Measurements from ENCODE around the gene RPA3. TPM values are rescaled to one million over a fixed set of nuclear protein-coding genes. Genes with fewer than 3 reads are reported as not detected.

Gene RPA3
- total RNA-seq, 1 experiment from 2014 or later: 87.5 TPM

GRCh38 chr7:7699970-7700369 is 18.4 kb downstream of the RPA3 start:
- Histone ChIP-seq H3K9ac (ENCODE audit: low read length) (no peak overlapping the region), H3K4me2 (ENCODE audit: low read length) (no peak overlapping the region), H3K36me3 (ENCODE audit: control insufficient read depth in 1 of 2, insufficient read depth in 2 of 2, low read length in 2 of 2) (no peaks in the 10 kb centered on the region), H3K4me3 (replicated peaks in 1 of 2; ENCODE audit: low read depth in 1 of 2, low read length in 2 of 2) (no peak overlapping the region), H3K4me1 (ENCODE audit: control insufficient read depth in 1 of 2, insufficient read depth in 2 of 2, low read length in 2 of 2) (peaks cover 21 to 29% of the 10 kb centered on the region in 2 experiments), H3K27ac (ENCODE audit: low read depth, low read length) (no peak overlapping the region), H2AFZ (ENCODE audit: low read depth, low read length, poor library complexity, severe bottlenecking) (no peak overlapping the region), H4K20me1 (ENCODE audit: insufficient read depth) (no peaks in the 10 kb centered on the region), H3K9me3 (ENCODE audit: control insufficient read depth in 1 of 2, insufficient read depth in 1 of 2, low read depth in 1 of 2, low read length in 2 of 2) (no peaks in the 10 kb centered on the region), H3K9me2 (ENCODE audit: insufficient read depth) (no peaks in the 10 kb centered on the region), H3K27me3 (ENCODE audit: insufficient read depth, low read length) (no peaks in the 10 kb centered on the region), H3K79me2 (ENCODE audit: insufficient read depth, low read length) (no peaks in the 10 kb centered on the region)
- ChIA-PET POLR2A (no interaction called here), CTCF (no interaction called here), RAD21 (ENCODE audit: low non-redundant PET in 1 of 2, low total read pairs in 2 of 2, uncharacterized antibody in 2 of 2, unreplicated experiment in 2 of 2) (no interaction called here)
- no peak for ATAC-seq
- TF ChIP-seq ZNF274 (IDR thresholded peaks at IDR 0.05; ENCODE audit: low read depth, low read length) (no peak), EZH2 (IDR thresholded peaks at IDR 0.05) (no peak), JUND (IDR thresholded peaks at IDR 0.05) (no peak), POLR2A (IDR thresholded peaks at IDR 0.05; ENCODE audit: borderline replicate concordance, extremely low read depth, insufficient read depth, insufficient read length) (no peak)
- BruUV-seq (replicated peaks): no TSS peak
- DNase-seq (ENCODE audit: low read depth, low spot score): no peak
- intact Hi-C loops (cut with micrococcal nuclease): no loop called here

- CTCF ChIA-PET: no interaction called here
- intact Hi-C loops (cut with micrococcal nuclease): no loop called here
- H3K4me2 ChIP-seq (ENCODE audit: low read length): no peak overlapping the region
- TF ChIP-seq ELF1 (IDR thresholded peaks at IDR 0.05; ENCODE audit: borderline replicate concordance, low read depth) (no peak), SIN3A (IDR thresholded peaks at IDR 0.05; ENCODE audit: low read depth) (no peak), RAD21 (IDR thresholded peaks at IDR 0.05; ENCODE audit: low read depth) (no peak), CTCF (IDR thresholded peaks at IDR 0.05 in 2 of 3, conservative IDR thresholded peaks at IDR 0.05 in 1 of 3; ENCODE audit: borderline replicate concordance in 1 of 3, insufficient read depth in 1 of 3, low read depth in 2 of 3, low read length in 2 of 3) (no peak), SRF (IDR thresholded peaks at IDR 0.05; ENCODE audit: low read depth) (no peak), POLR2A (IDR thresholded peaks at IDR 0.05; ENCODE audit: borderline replicate concordance, extremely low read depth, insufficient read depth, insufficient read length) (no peak), JUND (IDR thresholded peaks at IDR 0.05) (no peak), FOSL1 (IDR thresholded peaks at IDR 0.05; ENCODE audit: low read depth) (no peak), ZNF274 (IDR thresholded peaks at IDR 0.05; ENCODE audit: low read depth, low read length) (no peak), EGR1 (IDR thresholded peaks at IDR 0.05; ENCODE audit: low read depth) (no peak), CBX3 (IDR thresholded peaks at IDR 0.05; ENCODE audit: low read depth) (no peak)
- TF ChIP-seq, protein P1, sequence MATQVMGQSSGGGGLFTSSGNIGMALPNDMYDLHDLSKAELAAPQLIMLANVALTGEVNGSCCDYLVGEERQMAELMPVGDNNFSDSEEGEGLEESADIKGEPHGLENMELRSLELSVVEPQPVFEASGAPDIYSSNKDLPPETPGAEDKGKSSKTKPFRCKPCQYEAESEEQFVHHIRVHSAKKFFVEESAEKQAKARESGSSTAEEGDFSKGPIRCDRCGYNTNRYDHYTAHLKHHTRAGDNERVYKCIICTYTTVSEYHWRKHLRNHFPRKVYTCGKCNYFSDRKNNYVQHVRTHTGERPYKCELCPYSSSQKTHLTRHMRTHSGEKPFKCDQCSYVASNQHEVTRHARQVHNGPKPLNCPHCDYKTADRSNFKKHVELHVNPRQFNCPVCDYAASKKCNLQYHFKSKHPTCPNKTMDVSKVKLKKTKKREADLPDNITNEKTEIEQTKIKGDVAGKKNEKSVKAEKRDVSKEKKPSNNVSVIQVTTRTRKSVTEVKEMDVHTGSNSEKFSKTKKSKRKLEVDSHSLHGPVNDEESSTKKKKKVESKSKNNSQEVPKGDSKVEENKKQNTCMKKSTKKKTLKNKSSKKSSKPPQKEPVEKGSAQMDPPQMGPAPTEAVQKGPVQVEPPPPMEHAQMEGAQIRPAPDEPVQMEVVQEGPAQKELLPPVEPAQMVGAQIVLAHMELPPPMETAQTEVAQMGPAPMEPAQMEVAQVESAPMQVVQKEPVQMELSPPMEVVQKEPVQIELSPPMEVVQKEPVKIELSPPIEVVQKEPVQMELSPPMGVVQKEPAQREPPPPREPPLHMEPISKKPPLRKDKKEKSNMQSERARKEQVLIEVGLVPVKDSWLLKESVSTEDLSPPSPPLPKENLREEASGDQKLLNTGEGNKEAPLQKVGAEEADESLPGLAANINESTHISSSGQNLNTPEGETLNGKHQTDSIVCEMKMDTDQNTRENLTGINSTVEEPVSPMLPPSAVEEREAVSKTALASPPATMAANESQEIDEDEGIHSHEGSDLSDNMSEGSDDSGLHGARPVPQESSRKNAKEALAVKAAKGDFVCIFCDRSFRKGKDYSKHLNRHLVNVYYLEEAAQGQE (IDR thresholded peaks at IDR 0.05; ENCODE audit: low read depth): no peak
- TF ChIP-seq, protein P2, sequence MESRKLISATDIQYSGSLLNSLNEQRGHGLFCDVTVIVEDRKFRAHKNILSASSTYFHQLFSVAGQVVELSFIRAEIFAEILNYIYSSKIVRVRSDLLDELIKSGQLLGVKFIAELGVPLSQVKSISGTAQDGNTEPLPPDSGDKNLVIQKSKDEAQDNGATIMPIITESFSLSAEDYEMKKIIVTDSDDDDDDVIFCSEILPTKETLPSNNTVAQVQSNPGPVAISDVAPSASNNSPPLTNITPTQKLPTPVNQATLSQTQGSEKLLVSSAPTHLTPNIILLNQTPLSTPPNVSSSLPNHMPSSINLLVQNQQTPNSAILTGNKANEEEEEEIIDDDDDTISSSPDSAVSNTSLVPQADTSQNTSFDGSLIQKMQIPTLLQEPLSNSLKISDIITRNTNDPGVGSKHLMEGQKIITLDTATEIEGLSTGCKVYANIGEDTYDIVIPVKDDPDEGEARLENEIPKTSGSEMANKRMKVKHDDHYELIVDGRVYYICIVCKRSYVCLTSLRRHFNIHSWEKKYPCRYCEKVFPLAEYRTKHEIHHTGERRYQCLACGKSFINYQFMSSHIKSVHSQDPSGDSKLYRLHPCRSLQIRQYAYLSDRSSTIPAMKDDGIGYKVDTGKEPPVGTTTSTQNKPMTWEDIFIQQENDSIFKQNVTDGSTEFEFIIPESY (IDR thresholded peaks at IDR 0.05; ENCODE audit: extremely low read depth, insufficient replicate concordance, low read length): no peak
Measured at GRCh38 chr7:7699380-7699779, 19.0 kb downstream of the RPA3 start.

More at GRCh38 chr7:7699380-7699779, 19.0 kb downstream of the RPA3 start:
- RAD21 ChIA-PET (ENCODE audit: low non-redundant PET in 1 of 2, low total read pairs in 2 of 2, uncharacterized antibody in 2 of 2, unreplicated experiment in 2 of 2): no interaction called here
- Histone ChIP-seq H3K9ac (ENCODE audit: low read length) (no peak overlapping the region), H4K20me1 (ENCODE audit: insufficient read depth) (no peaks in the 10 kb centered on the region), H3K36me3 (ENCODE audit: control insufficient read depth in 1 of 2, insufficient read depth in 2 of 2, low read length in 2 of 2) (no peaks in the 10 kb centered on the region), H3K27ac (ENCODE audit: low read depth, low read length) (no peak overlapping the region), H3K79me2 (ENCODE audit: insufficient read depth, low read length) (no peaks in the 10 kb centered on the region), H3K27me3 (ENCODE audit: insufficient read depth, low read length) (no peaks in the 10 kb centered on the region), H3K4me3 (replicated peaks in 1 of 2; ENCODE audit: low read depth in 1 of 2, low read length in 2 of 2) (no peak overlapping the region), H3K9me2 (ENCODE audit: insufficient read depth) (no peaks in the 10 kb centered on the region), H3K4me1 (ENCODE audit: control insufficient read depth in 1 of 2, insufficient read depth in 2 of 2, low read length in 2 of 2) (peaks cover 21 to 35% of the 10 kb centered on the region in 2 experiments), H3K9me3 (ENCODE audit: control insufficient read depth in 1 of 2, insufficient read depth in 1 of 2, low read depth in 1 of 2, low read length in 2 of 2) (no peaks in the 10 kb centered on the region), H2AFZ (ENCODE audit: low read depth, low read length, poor library complexity, severe bottlenecking) (no peak overlapping the region)
- POLR2A ChIA-PET: no interaction called here
- BruUV-seq (replicated peaks): no TSS peak
- DNase-seq (ENCODE audit: low read depth, low spot score) (no peak), ATAC-seq (no peak)

Data from HCT116 (cell line).